DOHH2 (cell line): ENCODE measurements around the gene CCDC197.

Experiments used
- H3F3A ChIP-seq: fragments of 200-600 bp; sonication (generic), shearing (Covaris generic); 2 replicates; pipeline ENCODE4 v1.6.0; 2016; ENCODE audit warnings: antibody characterized with exemption, mild to moderate bottlenecking; ENCODE audit not compliant: control insufficient read depth, insufficient read depth
- H3K27ac ChIP-seq: fragments of 200-600 bp; sonication (generic); 2 replicates; pipeline ENCODE4 v1.5.1; 2014; ENCODE audit warnings: low read depth, mild to moderate bottlenecking, low read length, moderate library complexity
- H3K27me3 ChIP-seq: fragments of 200-600 bp; sonication (generic); 2 replicates; pipeline ENCODE4 v1.6.1; 2014; ENCODE audit warnings: mild to moderate bottlenecking, low read length, mixed read lengths; ENCODE audit not compliant: control insufficient read depth
- H3K36me3 ChIP-seq: fragments of 200-600 bp; sonication (generic); 2 replicates; pipeline ENCODE4 v1.6.1; 2014; ENCODE audit warnings: mild to moderate bottlenecking, low read length, moderate library complexity, mixed read lengths; ENCODE audit not compliant: control insufficient read depth
- H3K4me1 ChIP-seq: fragments of 200-600 bp; sonication (generic); 2 replicates; pipeline ENCODE4 v1.6.1; 2014; ENCODE audit warnings: mild to moderate bottlenecking, low read length, mixed read lengths; ENCODE audit not compliant: control insufficient read depth
- H3K4me2 ChIP-seq: fragments of 200-600 bp; sonication (generic); 2 replicates; pipeline ENCODE4 v1.6.0; 2014; ENCODE audit warnings: mild to moderate bottlenecking, low read length, moderate library complexity
- H3K4me3 ChIP-seq: fragments of 200-600 bp; sonication (generic); 2 replicates; pipeline ENCODE4 v1.5.1; 2014; ENCODE audit warnings: mild to moderate bottlenecking, low read length, mixed read lengths
- H3K79me2 ChIP-seq: fragments of 200-600 bp; sonication (generic); 2 replicates; pipeline ENCODE4 v1.6.1; 2014; ENCODE audit warnings: mild to moderate bottlenecking, low read length, mixed read lengths; ENCODE audit not compliant: control insufficient read depth
- H3K9me2 ChIP-seq: fragments of 200-600 bp; sonication (generic); replicated peaks from 2 replicates; pipeline ENCODE4 v1.6.1; 2014; ENCODE audit warnings: mild to moderate bottlenecking, low read length, mixed read lengths; ENCODE audit not compliant: control insufficient read depth
- H3K9me3 ChIP-seq: fragments of 200-600 bp; sonication (generic); 2 replicates; pipeline ENCODE4 v1.6.1; 2014; ENCODE audit warnings: antibody characterized with exemption, low read length, mixed read lengths; ENCODE audit not compliant: control insufficient read depth, insufficient read depth
- H4K20me1 ChIP-seq: fragments of 200-600 bp; sonication (generic); 2 replicates; pipeline ENCODE4 v1.6.0; 2014; ENCODE audit warnings: low read depth, mild to moderate bottlenecking, antibody characterized with exemption, low read length, moderate library complexity; ENCODE audit not compliant: control insufficient read depth, insufficient read depth
- CTCF ChIP-seq: fragments of 200-600 bp; sonication (generic); IDR thresholded peaks from one replicate; pipeline ENCODE4 v1.5.1; 2014; ENCODE audit warnings: antibody characterized with exemption, mild to moderate bottlenecking, low read depth, low read length; ENCODE audit not compliant: poor library complexity, severe bottlenecking
- EZH2phosphoT487 ChIP-seq: fragments of 200-600 bp; sonication (generic); IDR thresholded peaks from 2 replicates; pipeline ENCODE4 v1.6.1; 2017; ENCODE audit warnings: borderline replicate concordance, mild to moderate bottlenecking, antibody characterized with exemption, low read length, moderate library complexity, mixed read lengths

CCDC197 gene

GRCh38 chr14:93991649-93992048 is 5.5 kb upstream of the CCDC197 start:
- no peaks in the 10 kb centered on the region for H4K20me1 ChIP-seq
- no peak overlapping the region for H3K27ac ChIP-seq
- H3K27me3 ChIP-seq, result no peaks in the 10 kb centered on the region
- H3K4me3 ChIP-seq, result no peak overlapping the region
- peaks cover 8% of the 10 kb centered on the region; the same call in 1 of the 2 replicates for H3K4me1 ChIP-seq
- TF ChIP-seq CTCF, result no peak
- TF ChIP-seq EZH2phosphoT487, result no peak
- no peaks in the 10 kb centered on the region for H3K9me2 ChIP-seq
- no peak overlapping the region for H3K4me2 ChIP-seq
- no peaks in the 10 kb centered on the region for H3K79me2 ChIP-seq
- no peaks in the 10 kb centered on the region for H3K36me3 ChIP-seq
- no peaks in the 10 kb centered on the region for H3K9me3 ChIP-seq
- H3F3A ChIP-seq, result no peaks in the 10 kb centered on the region

- Histone ChIP-seq H3K27ac (no peak overlapping the region), H3K36me3 (no peaks in the 10 kb centered on the region), H3K27me3 (0 out of 2 replicates have a peak, but pooled peaks cover 3% of the 10 kb centered on the region), H4K20me1 (no peaks in the 10 kb centered on the region), H3F3A (no peaks in the 10 kb centered on the region), H3K4me2 (no peak overlapping the region), H3K9me2 (no peaks in the 10 kb centered on the region), H3K4me3 (no peak overlapping the region), H3K79me2 (no peaks in the 10 kb centered on the region), H3K4me1 (peaks cover 8% of the 10 kb centered on the region; the same call in 1 of the 2 replicates), H3K9me3 (no peaks in the 10 kb centered on the region)
- no peak for TF ChIP-seq CTCF
- no peak for TF ChIP-seq EZH2phosphoT487
Measured at GRCh38 chr14:93993382-93993781, 3.7 kb upstream of the CCDC197 start.

- peaks cover under 1% of the 10 kb centered on the region; the same call in 1 of the 2 replicates for H3K4me1 ChIP-seq
Measured at GRCh38 chr14:93994919-93995682, 2.0 kb upstream of the CCDC197 start.

More at GRCh38 chr14:93994919-93995682, 2.0 kb upstream of the CCDC197 start:
- TF ChIP-seq CTCF (no peak), EZH2phosphoT487 (no peak)
- Histone ChIP-seq H3K9me2 (no peaks in the 10 kb centered on the region), H3K36me3 (no peaks in the 10 kb centered on the region), H3K79me2 (no peaks in the 10 kb centered on the region), H3K9me3 (no peaks in the 10 kb centered on the region), H3K4me2 (no peak overlapping the region), H3F3A (no peaks in the 10 kb centered on the region), H3K4me3 (no peak overlapping the region), H3K27ac (no peak overlapping the region), H4K20me1 (no peaks in the 10 kb centered on the region), H3K27me3 (0 out of 2 replicates have a peak, but pooled peaks cover 3% of the 10 kb centered on the region)
